Pancreas (tissue), 10 donors: ENCODE results near the gene PIAS4. TPM values are rescaled to one million over a fixed set of nuclear protein-coding genes. Genes with fewer than 3 reads are reported as not detected.

Experiments
- ATAC-seq, 4 donors: fragments of 200-7000 bp; cut with Tn5 transposase; one replicate each; pipeline versions ENCODE4 v1.8.0 to v1.9.1; 2020; ENCODE audit warnings: mild to moderate bottlenecking in 4 of 4, moderate library complexity in 4 of 4
- DNase-seq, 6 donors: peaks; one replicate each; pipeline ENCODE4 v3.0.0-alpha.2; 2020
- FAIRE-seq: peaks from 2 replicates; lab custom pipeline; 2012; peaks lifted over from hg19 to GRCh38; lab: Jason Lieb, UNC
- H3K27ac ChIP-seq, 4 donors: fragments of 200-600 bp; sonication (generic); 1 replicate in 3 of 4; 2 replicates in 1 of 4; pipeline versions ENCODE4 v1.5.0 to v1.8.0; 2020
- H3K27me3 ChIP-seq, 4 donors: fragments of 200-600 bp; one replicate each; pipeline ENCODE4 v1.8.0; 2021
- H3K36me3 ChIP-seq, 3 donors: fragments of 200-600 bp; sonication (generic) in 1 of 3; one replicate each; pipeline versions ENCODE4 v1.5.0 to v1.8.0; 2020 to 2021
- H3K4me1 ChIP-seq, 3 donors: fragments of 200-600 bp; one replicate each; pipeline ENCODE4 v1.8.0; 2021
- H3K4me3 ChIP-seq, 4 donors: fragments of 200-600 bp; sonication (generic) in 2 of 4; one replicate each; pipeline versions ENCODE4 v1.5.0 to v1.8.0; 2020 to 2021
- H3K9me3 ChIP-seq, 4 donors: fragments of 200-600 bp; one replicate each; pipeline ENCODE4 v1.8.0; 2021
- CTCF ChIP-seq, 4 donors: fragments of 200-600 bp; sonication (generic) in 3 of 4; IDR thresholded peaks; one replicate each; pipeline versions ENCODE4 v1.5.0 to v1.8.0; 2021; ENCODE audit warnings: antibody characterized with exemption in 4 of 4
- WGBS, 2 donors: extraction: QIAGEN DNeasy Blood & Tissue Kit; methylation state at CpG; one replicate each; pipeline ENCODE4 v1.1.7; 2013; 5-methylcytosine and 5-hydroxymethylcytosine counted together
- intact Hi-C, 3 donors: fragments of 100-400 bp; cut with DNase I; formaldehyde crosslinking; loops; one replicate each; pipeline versions ENCODE4 v1.11.1 to v1.14.2; 2022
- polyA plus RNA-seq, 2 donors: library from polyadenylated mRNA; stranded (reverse); fragments of 200-250 nt; gene quantifications; one replicate each; pipeline ENCODE4 v1.2.3, GENCODE V29; 2013
- total RNA-seq, 6 donors: library from RNA; stranded (reverse); fragmentation: NEBNext Ultra II Directional in 4 of 6; extraction: Animal tissue kit (Norgen Biotek cat#: 25700) in 4 of 6; gene quantifications; one replicate each; pipeline versions ENCODE4 v1.2.1 to v1.2.4, GENCODE V29; 2021 to 2023
- donor health status: healthy with polysubstance abuse.
- donor health status: DM: no; HTN: no; CAD: no; lungs with moderate emphysema.
- donor health status: DM: no; HTN: no; CAD: no.
- donor health status: control.
- donor health status: control.
- donor health status: Bipolar disorder and iron deficiency.
- donor health status: DM: yes; HTN: yes; CAD: no.
- donor health status: DM: no; HTN: no; CAD: no.
- donor health status: DM: no; HTN: no; CAD: no.
- donor health status: DM: yes; HTN: yes; CAD: no.

PIAS4 gene
- total RNA-seq (10 to 100 TPM; 13.4 to 25.3 (median 16.1) TPM), polyA plus RNA-seq (10 to 100 TPM; 12.8 to 14.8 TPM)

- H3K36me3 ChIP-seq: no peaks in the 10 kb centered on the region
- ATAC-seq (peak; percentile 84 to 91 (median 90)), DNase-seq (peak; percentile 93 to 99 (median 97)), FAIRE-seq (no peak)
- peak within 1 kb of the TSS; percentile 90 to 97 (median 94) for H3K4me3 ChIP-seq
- H3K27ac ChIP-seq: peak within 1 kb of the TSS; percentile 52 to 86 (median 74)
- H3K27me3 ChIP-seq: no peaks in the 10 kb centered on the region
- H3K9me3 ChIP-seq: no peaks in the 10 kb centered on the region
- H3K4me1 ChIP-seq: peaks cover 9 to 30% (median 27%) of the 10 kb centered on the region in 3 donors
- 0 to 1% methylated on average over 58 to 91 of the region's 91 CpGs for WGBS, 2 donors
- no peak for TF ChIP-seq CTCF (IDR thresholded peaks at IDR 0.05)
- intact Hi-C loops: no loop called here
These were observed at the start of gene PIAS4 for GRCh38 chr19:4007021-4007835. TSS of gene PIAS4 (plus strand) at chr19:4007736. CDS start at chr19:4007761, 25 bp downstream.

- no peaks in the 10 kb centered on the region for H3K27me3 ChIP-seq
- peak in 2 of 6 donors; percentile 25 to 75 for DNase-seq
- intact Hi-C loops: no loop called here
- H3K27ac ChIP-seq: no peak overlapping the region
- H3K4me1 ChIP-seq: no peaks in the 10 kb centered on the region
- peak in 1 of 4 donors; percentile 5 for ATAC-seq
- TF ChIP-seq CTCF (IDR thresholded peaks at IDR 0.05): no peak
- no peak overlapping the region for H3K4me3 ChIP-seq
- no peak for FAIRE-seq
- 97% methylated on average over 86 of the region's 86 CpGs for WGBS, 2 donors
- peaks cover 7 to 66% (median 29%) of the 10 kb centered on the region in 3 donors for H3K36me3 ChIP-seq
- H3K9me3 ChIP-seq: no peaks in the 10 kb centered on the region
These were observed 48.4 kb upstream of the PIAS4 start for GRCh38 chr19:3958836-3959765.

- ATAC-seq: no peak
- peak in 1 of 6 donors; percentile 32 for DNase-seq
- Histone ChIP-seq H3K4me3 (no peak overlapping the region), H3K4me1 (no peaks in the 10 kb centered on the region), H3K9me3 (no peaks in the 10 kb centered on the region), H3K27me3 (no peaks in the 10 kb centered on the region), H3K36me3 (peaks cover 7 to 68% (median 30%) of the 10 kb centered on the region in 3 donors), H3K27ac (no peak overlapping the region)
- no peak for FAIRE-seq
- TF ChIP-seq CTCF (IDR thresholded peaks at IDR 0.05): no peak
- intact Hi-C loops: no loop called here
- WGBS, 2 donors: 96 to 97% methylated on average over 15 of the region's 15 CpGs
These were observed 47.8 kb upstream of the PIAS4 start for GRCh38 chr19:3959766-3960131.

GRCh38 chr19:3961007-3961406 is 46.5 kb upstream of the PIAS4 start:
- intact Hi-C loops: no loop called here
- no peaks in the 10 kb centered on the region for H3K9me3 ChIP-seq
- H3K27me3 ChIP-seq: no peaks in the 10 kb centered on the region
- peaks cover 7 to 68% (median 30%) of the 10 kb centered on the region in 3 donors for H3K36me3 ChIP-seq
- 95 to 97% methylated on average over 24 of the region's 24 CpGs for WGBS, 2 donors
- no peak overlapping the region for H3K27ac ChIP-seq
- DNase-seq (peak in 1 of 6 donors; percentile 26), FAIRE-seq (no peak), ATAC-seq (no peak)
- no peak overlapping the region for H3K4me3 ChIP-seq
- no peak for TF ChIP-seq CTCF (IDR thresholded peaks at IDR 0.05)
- peaks cover 0 to 5% (median 4%) of the 10 kb centered on the region in 3 donors for H3K4me1 ChIP-seq
